GM12878 (cell line): ENCODE results near the gene FHIP1B. TPM values are rescaled to one million over a fixed set of nuclear protein-coding genes. Genes with fewer than 3 reads are reported as not detected.

Experiments
- ATAC-seq: fragments of 200-7000 bp; cut with Tn5 transposase; 3 replicates; pipeline ENCODE4 v1.9.1; 2020; ENCODE audit warnings: mild to moderate bottlenecking, moderate library complexity
- BruUV-seq: library from RNA; stranded (reverse); fragments of 400-500 nt; replicated peaks from 2 replicates; lab custom pipeline; 2021; lab: Mats Ljungman, UMichigan
- CTCF ChIA-PET: fragments of 300-600 bp; sonication (Branson Sonifier 250); formaldehyde crosslinking; extraction: SDS; loops from one replicate; lab custom pipeline; 2021; ENCODE audit warnings: inconsistent platforms; lab: Yijun Ruan, JAX
- POLR2A ChIA-PET: fragments of 350-600 bp; formaldehyde crosslinking; extraction: SDS; loops from one replicate; lab custom pipeline; 2021; ENCODE audit warnings: inconsistent platforms; lab: Charles Lee
- RAD21 ChIA-PET: fragments of 300-600 bp; sonication (Branson Sonifier 250); formaldehyde crosslinking; loops from one replicate; lab custom pipeline; 2023; ENCODE audit warnings: antibody characterized with exemption; ENCODE audit not compliant: unreplicated experiment; lab: Charles Lee
- SMC1A ChIA-PET: fragments of 300-600 bp; sonication (Branson Sonifier 250); formaldehyde crosslinking; loops from one replicate; lab custom pipeline; 2023; ENCODE audit not compliant: unreplicated experiment, uncharacterized antibody; lab: Charles Lee
- DNase-seq: peaks from one replicate; pipeline ENCODE4 v3.0.0-alpha.2; 2011; ENCODE audit warnings: low read depth, low spot score
- FAIRE-seq: peaks from 3 replicates; lab custom pipeline; 2011; peaks lifted over from hg19 to GRCh38; lab: Jason Lieb, UNC
- H2AFZ ChIP-seq: 2 replicates; pipeline ENCODE4 v1.6.0; 2011; ENCODE audit warnings: low read depth, low read length, control low read depth; ENCODE audit not compliant: control insufficient read depth
- H3K27ac ChIP-seq: 2 replicates; pipeline ENCODE4 v1.5.1; 2011; ENCODE audit warnings: control low read depth; ENCODE audit not compliant: control insufficient read depth, insufficient read depth
- H3K27me3 ChIP-seq, 2 experiments: replicated peaks in 1 of 2; 2 replicates each; pipeline versions ENCODE4 v1.6.0 to v1.6.1; 2011; ENCODE audit warnings: low read length in 1 of 2; ENCODE audit not compliant: control insufficient read depth in 2 of 2, insufficient read depth in 2 of 2
- H3K36me3 ChIP-seq, 2 experiments: 2 replicates each; pipeline ENCODE4 v1.5.1; 2011; ENCODE audit warnings: low read length in 1 of 2; ENCODE audit not compliant: control insufficient read depth in 2 of 2, insufficient read depth in 2 of 2
- H3K4me1 ChIP-seq: 2 replicates; pipeline ENCODE4 v1.6.1; 2011; ENCODE audit warnings: mild to moderate bottlenecking, low read length, moderate library complexity, mixed read lengths; ENCODE audit not compliant: control insufficient read depth, insufficient read depth
- H3K4me2 ChIP-seq: 2 replicates; pipeline ENCODE4 v1.6.0; 2011; ENCODE audit warnings: control low read depth; ENCODE audit not compliant: control insufficient read depth, insufficient read depth
- H3K4me3 ChIP-seq: fragments of 200-600 bp; sonication (generic); 2 replicates; pipeline ENCODE4 v1.5.1; 2016
- H3K79me2 ChIP-seq: 2 replicates; pipeline ENCODE4 v1.6.0; 2011; ENCODE audit warnings: low read length; ENCODE audit not compliant: control insufficient read depth, insufficient read depth
- H3K9ac ChIP-seq: 2 replicates; pipeline ENCODE4 v1.8.0; 2011; ENCODE audit warnings: low read length, control low read depth, mixed read lengths; ENCODE audit not compliant: control insufficient read depth, insufficient read depth
- H3K9me3 ChIP-seq: replicated peaks from 3 replicates; pipeline ENCODE4 v1.5.1; 2011; ENCODE audit warnings: mild to moderate bottlenecking, low read length; ENCODE audit not compliant: control insufficient read depth, insufficient read depth
- H4K20me1 ChIP-seq: 2 replicates; pipeline ENCODE4 v1.6.0; 2011; ENCODE audit not compliant: control insufficient read depth, insufficient read depth
- E2F8 ChIP-seq: fragments of 450-650 bp; IDR thresholded peaks from 2 replicates; pipeline ENCODE4 v1.6.1; 2018; ENCODE audit warnings: mild to moderate bottlenecking, low read depth, moderate library complexity; ENCODE audit not compliant: partially characterized antibody
- FOXK2 ChIP-seq: fragments of 450-650 bp; IDR thresholded peaks from 2 replicates; pipeline ENCODE4 v1.6.1; 2017; ENCODE audit warnings: mild to moderate bottlenecking, moderate library complexity
- HCFC1 ChIP-seq: fragments of 150-350 bp; IDR thresholded peaks from 2 replicates; pipeline ENCODE4 v1.6.1; 2014; ENCODE audit warnings: low read length
- IKZF2 ChIP-seq, 2 experiments: fragments of 450-650 bp; IDR thresholded peaks; 2 replicates each; pipeline ENCODE4 v1.6.1; 2017; ENCODE audit warnings: mild to moderate bottlenecking in 2 of 2, moderate library complexity in 2 of 2
- IRF3 ChIP-seq: fragments of 450-650 bp; IDR thresholded peaks from 2 replicates; pipeline ENCODE4 v1.6.1; 2014; ENCODE audit warnings: mild to moderate bottlenecking
- KLF5 ChIP-seq: fragments of 450-650 bp; IDR thresholded peaks from 2 replicates; pipeline ENCODE4 v1.6.1; 2014; ENCODE audit warnings: mild to moderate bottlenecking; ENCODE audit not compliant: partially characterized antibody
- MEF2A ChIP-seq: IDR thresholded peaks from 2 replicates; pipeline ENCODE4 v1.6.1; 2011; ENCODE audit warnings: low read depth, mild to moderate bottlenecking, low read length, moderate library complexity; ENCODE audit not compliant: insufficient read depth
- RAD51 ChIP-seq: fragments of 450-650 bp; IDR thresholded peaks from 2 replicates; pipeline ENCODE4 v1.6.1; 2016; ENCODE audit warnings: moderate library complexity, mild to moderate bottlenecking, inconsistent platforms
- SREBF1 ChIP-seq: IDR thresholded peaks from 2 replicates; pipeline ENCODE4 v1.6.1; 2012; ENCODE audit warnings: mild to moderate bottlenecking, low read length
- SRF ChIP-seq, 2 experiments: IDR thresholded peaks; 2 replicates each; pipeline ENCODE4 v1.6.1; 2011; ENCODE audit warnings: low read depth in 2 of 2, low read length in 2 of 2, mild to moderate bottlenecking in 1 of 2, moderate library complexity in 1 of 2
- STAT1 ChIP-seq: fragments of 450-650 bp; conservative IDR thresholded peaks from 2 replicates; pipeline ENCODE4 v1.6.1; 2014; ENCODE audit warnings: antibody characterized with exemption, mild to moderate bottlenecking
- ZNF274 ChIP-seq: IDR thresholded peaks from one replicate; pipeline ENCODE4 v1.8.0; 2011; ENCODE audit not compliant: insufficient read length, insufficient read depth
- ZNF622 ChIP-seq: fragments of 450-650 bp; IDR thresholded peaks from 2 replicates; pipeline ENCODE4 v1.6.1; 2017; ENCODE audit warnings: mild to moderate bottlenecking, inconsistent platforms
- WGBS: methylation state at CpG from one replicate; pipeline ENCODE4 v1.1.6; 2016; ENCODE audit warnings: low lambda C conversion rate; ENCODE audit not compliant: insufficient replicate concordance, insufficient coverage; ENCODE audit errors: missing lambda C conversion rate; 5-methylcytosine and 5-hydroxymethylcytosine counted together
- in situ Hi-C: fragments of 300-500 bp; cut with MboI; formaldehyde crosslinking; loops from 9 replicates; pipeline ENCODE4 v1.14.3; 2018; ENCODE audit warnings: mixed read lengths
- intact Hi-C: fragments of 100-400 bp; cut with micrococcal nuclease; formaldehyde crosslinking; loops from one replicate; pipeline ENCODE4 v1.14.2; 2022; ENCODE audit not compliant: unreplicated experiment
- polyA plus RNA-seq, 11 experiments: library from polyadenylated mRNA; depleted of rRNA in 4 of 11; unstranded in 6 of 11; stranded (reverse) in 5 of 11; fragments of >200 nt; fragmentation: Nextera tagmentation in 4 of 11; fragmentation: Illumina TruSeq in 1 of 11; extraction: Ambion mirVana in 4 of 11; extraction: Trizol in 1 of 11; gene quantifications; 1 replicate in 1 of 11; 2 replicates in 10 of 11; pipeline versions ENCODE4 v1.2.1 to v1.2.3, GENCODE V29; 2011 to 2016; ENCODE audit warnings: inconsistent platforms in 2 of 11, missing spikeins in 2 of 11, low read depth in 1 of 11
- total RNA-seq, 4 experiments: library from RNA; depleted of rRNA in 3 of 4; stranded (reverse); fragments of >200 nt in 3 of 4; fragmentation: Illumina TruSeq in 1 of 4; extraction: Trizol in 1 of 4; gene quantifications; 2 replicates each; pipeline versions ENCODE4 v1.2.1 to v1.2.3, GENCODE V29; 2013 to 2021

FHIP1B gene
- total and polyA plus RNA-seq, 10 of the 15 experiments (the other 5 are each of a cell fraction or from before 2014, with no cell fraction given), result 0.90 to 28.1 (median 11.1) TPM

GRCh38 chr11:6209801-6210200, 24.6 kb downstream of the FHIP1B start:
- no peak overlapping the region for H3K4me3 ChIP-seq
- no peaks in the 10 kb centered on the region for H3K4me1 ChIP-seq
- H3K9me3 ChIP-seq, result no peaks in the 10 kb centered on the region
- DNase-seq (no peak), FAIRE-seq (no peak), ATAC-seq (no peak)
- H3K9ac ChIP-seq, result no peak overlapping the region
- no peak overlapping the region for H3K27ac ChIP-seq
- H3K27me3 ChIP-seq, result no peaks in the 10 kb centered on the region
- intact Hi-C loops (no loop called here), in situ Hi-C loops (no loop called here)
- no peak overlapping the region for H2AFZ ChIP-seq
- 98% methylated on average over 12 of the region's 12 CpGs for WGBS
- no peak overlapping the region for H3K4me2 ChIP-seq
- ChIA-PET CTCF (no interaction called here), RAD21 (no interaction called here), SMC1A (no interaction called here), POLR2A (no interaction called here)
- peaks cover 5 to 8% of the 10 kb centered on the region in 2 experiments for H3K36me3 ChIP-seq
- no TSS peak for BruUV-seq
- no peaks in the 10 kb centered on the region for H3K79me2 ChIP-seq
- TF ChIP-seq ZNF274 (no peak), ZNF622 (no peak), HCFC1 (no peak), MEF2A (no peak), RAD51 (no peak), STAT1 (no peak), FOXK2 (no peak), IKZF2 (IDR thresholded peaks at IDR 0.05) (no peak), SREBF1 (no peak), KLF5 (no peak), E2F8 (no peak), IRF3 (no peak), SRF (IDR thresholded peaks at IDR 0.05; ENCODE audit: low read depth in 2 of 2, low read length in 2 of 2) (no peak)
- H4K20me1 ChIP-seq, result no peaks in the 10 kb centered on the region
